Mesenchymal stem cell (in vitro differentiated cells and primary cell): ENCODE results near the gene DNER.

Source experiments
- DNase-seq: peaks from one replicate; pipeline ENCODE4 v3.0.0-alpha.2; 2013
- H2AFZ ChIP-seq: one replicate; pipeline ENCODE4 v1.6.1; 2013; ENCODE audit warnings: low read depth, mild to moderate bottlenecking, control low read depth, inconsistent platforms, low read length, moderate library complexity
- H2AK5ac ChIP-seq: 2 replicates; pipeline ENCODE4 v1.6.1; 2013; ENCODE audit warnings: low read length, moderate library complexity, mild to moderate bottlenecking, inconsistent platforms; ENCODE audit not compliant: severe bottlenecking
- H2BK120ac ChIP-seq: one replicate; pipeline ENCODE4 v1.6.1; 2013; ENCODE audit warnings: low read depth, mild to moderate bottlenecking, inconsistent platforms, low read length, moderate library complexity
- H2BK12ac ChIP-seq, 2 experiments: one replicate each; pipeline ENCODE4 v1.6.1; 2013; ENCODE audit warnings: inconsistent platforms in 2 of 2, low read length in 2 of 2, mild to moderate bottlenecking in 2 of 2, moderate library complexity in 2 of 2, control low read depth in 1 of 2
- H2BK15ac ChIP-seq: one replicate; pipeline ENCODE4 v1.6.1; 2013; ENCODE audit warnings: mild to moderate bottlenecking, low read depth, inconsistent platforms; ENCODE audit not compliant: poor library complexity, severe bottlenecking
- H2BK5ac ChIP-seq: 2 replicates; pipeline ENCODE4 v1.6.1; 2013; ENCODE audit warnings: low read depth, mild to moderate bottlenecking, low read length, control low read depth, inconsistent platforms; ENCODE audit not compliant: poor library complexity, severe bottlenecking
- H3K14ac ChIP-seq, 2 experiments: one replicate each; pipeline ENCODE4 v1.6.1; 2013; ENCODE audit warnings: inconsistent platforms in 2 of 2, low read length in 2 of 2, control low read depth in 1 of 2, mild to moderate bottlenecking in 1 of 2, moderate library complexity in 1 of 2
- H3K18ac ChIP-seq, 2 experiments: one replicate each; pipeline ENCODE4 v1.6.1; 2013; ENCODE audit warnings: inconsistent platforms in 2 of 2, low read length in 2 of 2, control low read depth in 1 of 2, low read depth in 1 of 2, mild to moderate bottlenecking in 1 of 2
- H3K23ac ChIP-seq, 2 experiments: one replicate each; pipeline ENCODE4 v1.6.1; 2013; ENCODE audit warnings: inconsistent platforms in 2 of 2, low read length in 2 of 2, mild to moderate bottlenecking in 2 of 2, moderate library complexity in 2 of 2, control low read depth in 1 of 2
- H3K27ac ChIP-seq: 2 replicates; pipeline ENCODE4 v1.5.1; 2013; ENCODE audit warnings: mild to moderate bottlenecking, moderate library complexity, low read length, control low read depth, inconsistent platforms; ENCODE audit not compliant: poor library complexity, severe bottlenecking
- H3K27me3 ChIP-seq, 2 experiments: 2 replicates each; pipeline versions ENCODE4 v1.6.1 to v1.7.0; 2013; ENCODE audit warnings: low read length in 2 of 2, mild to moderate bottlenecking in 2 of 2, moderate library complexity in 2 of 2, control low read depth in 1 of 2, inconsistent platforms in 1 of 2; ENCODE audit not compliant: control insufficient read depth in 1 of 2, insufficient read depth in 1 of 2
- H3K36me3 ChIP-seq, 2 experiments: 2 replicates each; pipeline versions ENCODE4 v1.6.1 to v1.7.0; 2013; ENCODE audit warnings: low read length in 2 of 2, control low read depth in 1 of 2, inconsistent platforms in 1 of 2, low read depth in 1 of 2, mild to moderate bottlenecking in 1 of 2; ENCODE audit not compliant: insufficient read depth in 2 of 2, control insufficient read depth in 1 of 2
- H3K4ac ChIP-seq, 2 experiments: one replicate each; pipeline ENCODE4 v1.6.1; 2013; ENCODE audit warnings: inconsistent platforms in 2 of 2, low read length in 2 of 2, mild to moderate bottlenecking in 2 of 2, moderate library complexity in 2 of 2, control low read depth in 1 of 2, low read depth in 1 of 2
- H3K4me1 ChIP-seq: 2 replicates; pipeline ENCODE4 v1.6.1; 2013; ENCODE audit warnings: low read depth, low read length, control low read depth; ENCODE audit not compliant: control insufficient read depth, insufficient read depth
- H3K4me2 ChIP-seq: 2 replicates; pipeline ENCODE4 v1.6.1; 2013; ENCODE audit warnings: low read length, mild to moderate bottlenecking, inconsistent platforms; ENCODE audit not compliant: poor library complexity, severe bottlenecking
- H3K4me3 ChIP-seq, 2 experiments: 2 replicates each; pipeline versions ENCODE4 v1.5.1 to v1.7.0; 2013; ENCODE audit warnings: low read length in 2 of 2, mild to moderate bottlenecking in 2 of 2, control low read depth in 1 of 2, low read depth in 1 of 2; ENCODE audit not compliant: insufficient read depth in 1 of 2
- H3K79me1 ChIP-seq: replicated peaks from 2 replicates; pipeline ENCODE4 v1.6.1; 2013; ENCODE audit warnings: mild to moderate bottlenecking, control low read depth, low read length, inconsistent platforms; ENCODE audit not compliant: poor library complexity, severe bottlenecking
- H3K9ac ChIP-seq: 2 replicates; pipeline ENCODE4 v1.7.0; 2013; ENCODE audit warnings: mild to moderate bottlenecking, low read length, moderate library complexity
- H3K9me3 ChIP-seq: 2 replicates; pipeline ENCODE4 v1.7.0; 2013; ENCODE audit warnings: mild to moderate bottlenecking, low read length; ENCODE audit not compliant: control insufficient read depth
- H4K8ac ChIP-seq: one replicate; pipeline ENCODE4 v1.6.1; 2013; ENCODE audit warnings: inconsistent platforms, mild to moderate bottlenecking, low read length, moderate library complexity
- H4K91ac ChIP-seq: one replicate; pipeline ENCODE4 v1.6.1; 2013; ENCODE audit warnings: mild to moderate bottlenecking, low read length, inconsistent platforms
- WGBS: methylation state at CpG from one replicate; pipeline ENCODE4 v1.1.7; 2013; ENCODE audit warnings: mixed read lengths; 5-methylcytosine and 5-hydroxymethylcytosine counted together

Gene DNER

DNA sequence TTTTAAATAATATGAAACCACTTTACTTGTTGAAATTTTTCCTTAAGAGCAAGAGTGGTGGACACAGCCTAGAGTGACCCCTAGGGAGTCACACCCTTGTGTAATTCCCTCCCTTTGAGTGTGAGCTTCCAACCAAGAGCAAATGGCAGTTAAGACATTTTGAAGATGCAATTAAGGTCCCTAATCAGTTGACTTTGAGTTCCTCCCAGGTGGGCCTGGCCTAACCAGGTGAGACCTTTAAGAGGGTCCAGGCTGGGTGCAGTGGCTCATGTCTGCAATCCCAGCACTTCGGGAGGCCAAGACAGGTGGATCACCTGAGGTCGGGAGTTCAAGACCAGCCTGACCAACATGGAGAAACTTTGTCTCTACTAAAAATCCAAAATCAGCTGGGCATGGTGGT, 299.7 kb downstream of the DNER start:
- Histone ChIP-seq H3K18ac (no peak overlapping the region), H3K36me3 (no peaks in the 10 kb centered on the region), H2BK5ac (no peak overlapping the region), H2BK12ac (no peak overlapping the region), H3K9ac (no peak overlapping the region), H3K79me1 (no peaks in the 10 kb centered on the region), H3K23ac (no peak overlapping the region), H3K9me3 (no peaks in the 10 kb centered on the region), H3K27me3 (no peaks in the 10 kb centered on the region), H2BK15ac (no peak overlapping the region), H2AFZ (no peak overlapping the region), H3K4me1 (peaks cover 5% of the 10 kb centered on the region), H3K4me2 (no peak overlapping the region), H4K8ac (no peak overlapping the region), H3K14ac (no peak overlapping the region), H3K4ac (no peak overlapping the region), H4K91ac (no peak overlapping the region), H3K27ac (no peak overlapping the region), H3K4me3 (no peak overlapping the region), H2AK5ac (no peak overlapping the region), H2BK120ac (no peak overlapping the region)
- WGBS: 91% methylated on average over 1 of the region's 2 CpGs
- DNase-seq: no peak

DNA sequence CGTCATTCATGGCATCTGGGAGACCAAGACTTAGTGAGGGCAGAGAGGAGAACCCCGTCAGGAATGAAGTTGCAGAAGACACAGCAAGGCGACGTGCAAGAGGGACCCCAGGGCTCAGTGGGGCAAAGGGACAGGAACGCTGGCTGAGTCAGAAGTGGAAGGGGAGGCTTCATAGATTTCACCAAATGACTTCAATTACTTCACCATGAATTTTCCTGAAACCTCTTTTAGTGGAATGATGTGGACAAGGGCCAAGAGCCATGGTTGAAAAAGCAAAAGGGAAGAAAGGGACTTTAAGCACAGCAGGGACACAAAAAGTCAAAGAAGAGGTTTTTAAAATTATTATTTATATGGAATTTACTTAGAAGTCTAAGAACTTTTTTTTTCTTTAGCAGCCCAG, 301.7 kb downstream of the DNER start:
- Histone ChIP-seq H4K91ac (no peak overlapping the region), H3K18ac (no peak overlapping the region), H3K27me3 (no peaks in the 10 kb centered on the region), H2AK5ac (no peak overlapping the region), H3K4me1 (peaks cover 4% of the 10 kb centered on the region), H3K9ac (no peak overlapping the region), H3K27ac (no peak overlapping the region), H2BK15ac (no peak overlapping the region), H2BK5ac (no peak overlapping the region), H3K4ac (no peak overlapping the region), H3K9me3 (no peaks in the 10 kb centered on the region), H3K23ac (no peak overlapping the region), H3K14ac (no peak overlapping the region), H4K8ac (no peak overlapping the region), H2BK12ac (no peak overlapping the region), H3K79me1 (no peaks in the 10 kb centered on the region), H3K4me3 (no peak overlapping the region), H3K4me2 (no peak overlapping the region), H2BK120ac (no peak overlapping the region), H3K36me3 (no peaks in the 10 kb centered on the region), H2AFZ (no peak overlapping the region)
- DNase-seq: no peak
- WGBS: 92% methylated on average over 4 of the region's 5 CpGs

DNA sequence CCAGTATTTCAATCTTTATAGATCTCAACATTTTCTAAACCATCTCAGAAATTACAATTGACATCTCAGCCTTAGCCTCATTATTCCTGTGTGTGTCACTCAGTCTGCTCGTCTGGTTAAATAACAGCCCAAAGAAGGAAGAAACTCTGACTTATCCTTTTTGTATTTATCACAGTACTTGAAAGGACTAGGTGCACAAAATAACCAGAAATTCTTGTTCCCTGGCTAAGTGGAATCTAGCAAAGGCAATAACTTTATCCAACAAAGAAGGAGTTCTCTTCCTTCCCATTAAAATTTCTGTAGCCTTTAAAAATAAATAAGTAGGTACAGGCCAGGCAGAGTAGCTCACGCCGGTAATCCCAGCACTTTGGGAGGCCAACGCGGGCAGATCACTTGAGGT, 303.4 kb downstream of the DNER start:
- Histone ChIP-seq H3K23ac (no peak overlapping the region), H3K79me1 (no peaks in the 10 kb centered on the region), H3K18ac (no peak overlapping the region), H3K4ac (no peak overlapping the region), H3K27me3 (no peaks in the 10 kb centered on the region), H2AFZ (no peak overlapping the region), H3K4me1 (peaks cover 4% of the 10 kb centered on the region), H2AK5ac (no peak overlapping the region), H3K9me3 (no peaks in the 10 kb centered on the region), H3K36me3 (no peaks in the 10 kb centered on the region), H4K91ac (no peak overlapping the region), H2BK5ac (no peak overlapping the region), H3K27ac (no peak overlapping the region), H3K14ac (no peak overlapping the region), H2BK120ac (no peak overlapping the region), H3K9ac (no peak overlapping the region), H2BK15ac (no peak overlapping the region), H3K4me2 (no peak overlapping the region), H2BK12ac (no peak overlapping the region), H3K4me3 (no peak overlapping the region), H4K8ac (no peak overlapping the region)
- 95% methylated on average over 5 of the region's 5 CpGs for WGBS
- no peak for DNase-seq

DNA sequence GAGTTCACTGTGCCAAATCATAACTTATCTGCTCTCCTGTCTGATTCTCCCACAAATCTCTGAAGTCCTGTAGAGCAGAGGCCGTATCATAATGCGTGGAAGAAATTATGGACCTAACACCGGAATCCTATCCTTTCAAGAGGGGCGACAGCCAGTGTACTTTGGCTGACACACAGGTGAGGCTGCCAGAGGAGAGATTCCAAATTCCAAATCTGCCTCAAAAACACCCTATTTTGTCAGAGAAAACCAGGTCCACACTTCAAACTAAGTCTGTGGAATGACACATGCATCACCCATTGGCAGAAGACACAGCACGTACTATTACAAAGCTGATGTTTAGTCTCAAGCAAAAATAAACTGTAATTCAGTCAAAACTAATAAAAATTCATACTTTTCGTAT, 304.1 kb downstream of the DNER start:
- H3K79me1 ChIP-seq: no peaks in the 10 kb centered on the region
- no peak overlapping the region for H3K14ac ChIP-seq
- no peaks in the 10 kb centered on the region for H3K9me3 ChIP-seq
- no peak overlapping the region for H3K27ac ChIP-seq
- no peak overlapping the region for H3K4me2 ChIP-seq
- no peaks in the 10 kb centered on the region for H3K27me3 ChIP-seq
- H2AFZ ChIP-seq: no peak overlapping the region
- no peak overlapping the region for H2AK5ac ChIP-seq
- H2BK5ac ChIP-seq: no peak overlapping the region
- no peak overlapping the region for H4K91ac ChIP-seq
- no peak overlapping the region for H3K23ac ChIP-seq
- no peak overlapping the region for H2BK120ac ChIP-seq
- WGBS: 86% methylated on average over 4 of the region's 6 CpGs
- no peaks in the 10 kb centered on the region for H3K36me3 ChIP-seq
- H3K4ac ChIP-seq: no peak overlapping the region
- H3K4me1 ChIP-seq: peaks cover 4% of the 10 kb centered on the region
- H2BK15ac ChIP-seq: no peak overlapping the region
- H2BK12ac ChIP-seq: no peak overlapping the region
- no peak overlapping the region for H3K18ac ChIP-seq
- no peak overlapping the region for H3K4me3 ChIP-seq
- peak overlapping the region; percentile 2 for H3K9ac ChIP-seq
- H4K8ac ChIP-seq: no peak overlapping the region
- no peak for DNase-seq
